ENCODE measurements around the gene ULBP1.
"Not testable (repeated sequence)": the region's sequence is repeated elsewhere in the genome, so short reads cannot be mapped to it uniquely, and the experiment has no call there.

ULBP1 gene

GRCh38 chr6:149935246-149935645, 28.5 kb upstream of the ULBP1 start:
- no peak overlapping the region for H3K4me3 ChIP-seq (ENCODE audit: low read length)
- TF ChIP-seq CTCF (conservative IDR thresholded peaks at IDR 0.05; ENCODE audit: low read length) = no peak
- DNase-seq (ENCODE audit: low read depth) = peak; percentile 25

DNA sequence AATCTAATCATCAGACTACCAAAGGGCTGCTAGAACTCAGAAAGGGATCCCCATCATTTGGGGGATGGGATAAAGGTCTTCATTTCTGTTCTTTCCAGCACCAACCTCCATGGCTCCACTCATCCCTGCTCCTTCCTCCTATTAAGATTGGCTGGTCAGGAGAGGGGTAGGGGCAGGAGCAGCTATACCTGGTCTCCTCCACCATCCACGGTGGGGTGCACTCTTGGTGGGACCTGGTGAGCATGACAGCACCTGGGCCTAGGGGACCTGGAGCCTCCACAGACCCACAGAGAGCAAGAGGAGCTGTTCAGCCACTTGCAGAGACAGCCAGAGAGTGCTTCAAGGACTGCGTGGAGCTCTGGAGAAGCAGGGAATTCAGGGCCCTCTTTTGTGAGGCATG, 28.1 kb upstream of the ULBP1 start:
- no peak overlapping the region for H3K4me3 ChIP-seq (ENCODE audit: low read length)
- TF ChIP-seq CTCF (conservative IDR thresholded peaks at IDR 0.05; ENCODE audit: low read length) = no peak
- DNase-seq (ENCODE audit: low read depth) = no peak

DNA sequence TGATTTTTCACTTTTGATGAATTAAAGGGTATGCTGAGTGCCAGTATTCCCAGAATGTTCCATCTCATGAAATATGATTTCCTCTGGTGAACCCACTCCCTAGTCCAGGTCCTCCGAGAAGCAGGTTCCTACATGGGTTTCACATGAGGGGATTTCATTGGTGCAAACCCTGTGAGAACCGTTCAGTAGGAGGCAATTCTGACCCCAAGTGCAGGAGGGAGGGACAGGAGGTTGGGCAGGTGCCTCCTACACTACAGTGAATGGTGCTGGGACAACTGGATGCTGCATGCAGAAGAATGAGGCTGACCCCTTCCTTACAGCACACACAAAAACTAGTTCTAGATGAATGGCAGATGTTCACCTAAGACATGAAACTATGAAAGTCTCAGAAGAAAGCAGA, 27.0 kb upstream of the ULBP1 start:
- no peak for DNase-seq (ENCODE audit: low read depth)
- TF ChIP-seq CTCF (conservative IDR thresholded peaks at IDR 0.05; ENCODE audit: low read length) = no peak
- no peak overlapping the region for H3K4me3 ChIP-seq (ENCODE audit: low read length)

DNA sequence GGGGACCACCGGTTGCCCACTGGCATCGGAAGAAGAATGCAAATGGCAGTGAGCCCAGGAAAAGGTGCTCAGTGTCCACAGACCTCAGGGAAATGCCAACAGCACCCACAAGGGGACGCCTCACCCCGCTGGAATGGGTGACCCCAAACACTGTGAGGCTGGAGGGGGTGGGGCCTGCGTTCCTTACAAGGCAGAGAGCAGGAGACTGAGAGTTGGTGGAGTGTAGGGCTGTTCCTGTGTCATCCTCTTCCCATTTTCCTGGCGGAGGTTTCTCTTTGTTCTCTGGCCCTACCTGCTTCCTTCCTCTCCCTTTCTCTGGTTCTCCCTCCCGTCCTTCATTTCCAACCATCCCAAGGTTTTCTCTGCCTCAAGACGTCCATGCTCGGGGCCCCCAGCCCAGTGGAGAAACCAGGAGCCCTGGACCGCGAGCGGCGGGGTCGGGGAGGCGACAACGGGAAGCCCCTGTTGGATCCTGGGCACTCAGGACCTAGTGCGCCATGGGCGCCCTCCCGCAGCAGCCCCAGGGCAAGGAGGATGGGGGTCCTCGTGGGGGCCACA, 25.7 kb upstream of the ULBP1 start:
- DNase-seq (ENCODE audit: low read depth) = not testable (repeated sequence)
- H3K4me3 ChIP-seq (ENCODE audit: low read length) = peak overlapping the region; percentile 58

- peak overlapping the region; percentile 58 for H3K4me3 ChIP-seq (ENCODE audit: low read length)
- TF ChIP-seq CTCF (conservative IDR thresholded peaks at IDR 0.05; ENCODE audit: low read length) = no peak
- peak; percentile 5 for DNase-seq (ENCODE audit: low read depth)
These were observed 25.0 kb upstream of the ULBP1 start for GRCh38 chr6:149938571-149939355.

GRCh38 chr6:149939356-149939648, 24.4 kb upstream of the ULBP1 start:
- H3K4me3 ChIP-seq (ENCODE audit: low read length) = no peak overlapping the region
- no peak for TF ChIP-seq CTCF (conservative IDR thresholded peaks at IDR 0.05; ENCODE audit: low read length)

DNA sequence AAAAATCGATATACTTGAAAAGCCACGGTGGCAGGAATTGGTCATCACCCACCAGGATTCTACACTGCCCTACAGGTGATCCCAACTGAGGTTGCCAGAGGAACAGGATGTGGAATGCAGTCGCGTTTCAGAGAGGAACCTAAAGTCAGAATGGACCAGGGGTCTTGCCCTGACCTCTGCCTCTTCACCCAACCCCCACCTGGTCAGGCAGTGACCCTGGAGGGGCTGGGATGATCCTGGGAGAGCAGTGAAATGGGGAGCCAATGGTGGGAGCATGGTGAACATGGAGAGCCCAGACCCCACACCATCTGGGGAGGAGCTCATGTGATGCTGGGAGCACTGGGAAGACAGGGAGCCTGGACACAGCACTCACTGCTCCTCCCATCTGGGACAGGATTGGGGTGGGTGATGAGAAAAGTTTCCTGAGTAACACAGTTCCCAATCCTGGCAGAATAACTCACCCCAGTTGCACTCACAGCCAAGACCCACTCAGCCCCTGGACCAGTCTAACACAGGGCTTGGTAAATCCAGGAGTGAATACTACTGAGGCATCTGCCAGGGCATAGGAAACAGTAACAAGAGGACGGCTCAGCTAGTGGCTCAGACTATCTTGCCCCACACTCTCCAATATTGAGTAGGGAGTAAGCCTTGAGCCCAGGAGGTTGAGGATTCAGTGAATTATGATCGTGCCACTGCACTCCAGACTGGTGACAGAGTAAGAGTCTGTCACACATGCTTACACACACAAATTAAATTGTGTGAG, 23.7 kb upstream of the ULBP1 start:
- no peak overlapping the region for H3K4me3 ChIP-seq (ENCODE audit: low read length)
- TF ChIP-seq CTCF (conservative IDR thresholded peaks at IDR 0.05; ENCODE audit: low read length) = no peak
- DNase-seq (ENCODE audit: low read depth) = no peak

More at GRCh38 chr6:149939356-149939648, 24.4 kb upstream of the ULBP1 start:
- DNase-seq (ENCODE audit: low read depth) = no peak
